Psoas muscle (tissue), 8 donors: Measurements from ENCODE around the gene EFS. TPM values are rescaled to one million over a fixed set of nuclear protein-coding genes. Genes with fewer than 3 reads are reported as not detected.

Experiments
- ATAC-seq, 4 donors: fragments of 200-7000 bp; cut with Tn5 transposase; one replicate each; pipeline ENCODE4 v1.9.1; 2020; ENCODE audit warnings: moderate library complexity in 3 of 4, mild to moderate bottlenecking in 2 of 4
- DNase-seq, 2 donors: peaks; one replicate each; pipeline ENCODE4 v3.0.0-alpha.2; 2020
- H3K27ac ChIP-seq: fragments of 200-600 bp; one replicate; pipeline ENCODE4 v1.8.0; 2022
- H3K27me3 ChIP-seq, 3 donors: fragments of 200-600 bp in 1 of 3; one replicate each; pipeline versions ENCODE4 v1.6.1 to v1.8.0; 2013 to 2022; ENCODE audit warnings: low read length in 2 of 3, mild to moderate bottlenecking in 2 of 3, moderate library complexity in 1 of 3; ENCODE audit not compliant: insufficient read depth in 3 of 3
- H3K36me3 ChIP-seq, 2 donors: fragments of 200-600 bp in 1 of 2; one replicate each; pipeline versions ENCODE4 v1.6.1 to v1.8.0; 2013 to 2022; ENCODE audit warnings: low read depth in 1 of 2, mild to moderate bottlenecking in 1 of 2, moderate library complexity in 1 of 2; ENCODE audit not compliant: insufficient read depth in 1 of 2
- H3K4me1 ChIP-seq: fragments of 200-600 bp; one replicate; pipeline ENCODE4 v1.8.0; 2022
- H3K4me3 ChIP-seq: fragments of 200-600 bp; one replicate; pipeline ENCODE4 v1.8.0; 2022; ENCODE audit warnings: mild to moderate bottlenecking
- H3K9me3 ChIP-seq: fragments of 200-600 bp; one replicate; pipeline ENCODE4 v1.8.0; 2022
- CTCF ChIP-seq: fragments of 200-600 bp; IDR thresholded peaks from one replicate; pipeline ENCODE4 v1.8.0; 2022; ENCODE audit warnings: antibody characterized with exemption
- WGBS, 3 donors: extraction: QIAGEN DNeasy Blood & Tissue Kit; methylation state at CpG; one replicate each; pipeline versions ENCODE4 v1.1.6 to v1.1.7; 2013; 5-methylcytosine and 5-hydroxymethylcytosine counted together
- intact Hi-C, 2 donors: fragments of 100-400 bp; cut with DNase I; formaldehyde crosslinking; loops; one replicate each; pipeline versions ENCODE4 v1.11.0 to v1.14.2; 2022
- polyA plus RNA-seq, 3 donors: library from polyadenylated mRNA; stranded (reverse); fragments of 200-250 nt; gene quantifications; one replicate each; pipeline ENCODE4 v1.2.3, GENCODE V29; 2013
- total RNA-seq, 4 donors: library from RNA; stranded (reverse); fragmentation: NEBNext Ultra II Directional in 2 of 4; extraction: Animal tissue kit (Norgen Biotek cat#: 25700) in 2 of 4; gene quantifications; one replicate each; pipeline versions ENCODE4 v1.2.1 to v1.2.4, GENCODE V29; 2021 to 2023
- donor health status: healthy with polysubstance abuse.
- donor health status: DM: no; HTN: no; CAD: no; lungs with moderate emphysema.
- donor health status: Bipolar disorder and iron deficiency.
- donor health status: healthy.
- donor health status: DM: yes; HTN: yes; CAD: no.
- donor health status: DM: no; HTN: no; CAD: no.
- donor health status: DM: no; HTN: no; CAD: no.
- donor health status: DM: yes; HTN: yes; CAD: no.

The EFS gene
- total and polyA plus RNA-seq, 7 donors, result 0.93 to 2.5 (median 1.1) TPM

- H3K4me1 ChIP-seq, result peaks cover 15% of the 10 kb centered on the region
- no peaks in the 10 kb centered on the region for H3K27me3 ChIP-seq
- no peak overlapping the region for H3K27ac ChIP-seq
- intact Hi-C loops, result loop anchor here (5.0 to 10.0 kb wide), 5 partner anchors 52 to 237 kb away; partner anchors contain the start of genes CMTM5 (in 1 of the 2), NGDN (in 1 of the 2), THTPA (in 1 of the 2) and ZFHX2 (in 1 of the 2)
- 68 to 78% (median 70%) methylated on average over 7 of the region's 7 CpGs for WGBS, 3 donors
- TF ChIP-seq CTCF, result no peak
- DNase-seq (no peak), ATAC-seq (no peak)
- H3K9me3 ChIP-seq, result no peaks in the 10 kb centered on the region
- peaks cover 5 to 38% of the 10 kb centered on the region in 2 donors for H3K36me3 ChIP-seq
- H3K4me3 ChIP-seq, result no peak overlapping the region
Observed at GRCh38 chr14:23324993-23325392, 40.0 kb downstream of the EFS start.

GRCh38 chr14:23324455-23324846, 40.5 kb downstream of the EFS start:
- intact Hi-C loops, result loop anchor here in 1 of 2 donors (5.0 to 10.0 kb wide), 2 partner anchors 143 to 230 kb away; partner anchors contain the start of genes NGDN, THTPA and ZFHX2
- Histone ChIP-seq H3K4me3 (no peak overlapping the region), H3K9me3 (no peaks in the 10 kb centered on the region), H3K27me3 (no peaks in the 10 kb centered on the region), H3K36me3 (peaks cover 5 to 38% of the 10 kb centered on the region in 2 donors), H3K27ac (no peak overlapping the region), H3K4me1 (peaks cover 15% of the 10 kb centered on the region)
- WGBS, 3 donors, result 65 to 84% (median 69%) methylated on average over 2 of the region's 2 CpGs
- ATAC-seq, result no peak
- no peak for TF ChIP-seq CTCF
- no peak for DNase-seq

GRCh38 chr14:23323838-23324454, 41.0 kb downstream of the EFS start:
- TF ChIP-seq CTCF, result no peak
- intact Hi-C loops, result loop anchor here in 1 of 2 donors (5.0 to 10.0 kb wide), 2 partner anchors 143 to 231 kb away; partner anchors contain the start of genes NGDN, THTPA and ZFHX2
- Histone ChIP-seq H3K4me3 (no peak overlapping the region), H3K27me3 (no peaks in the 10 kb centered on the region), H3K4me1 (peaks cover 15% of the 10 kb centered on the region), H3K9me3 (no peaks in the 10 kb centered on the region), H3K36me3 (peaks cover 5 to 38% of the 10 kb centered on the region in 2 donors), H3K27ac (no peak overlapping the region)
- ATAC-seq, result no peak
- 84 to 89% (median 84%) methylated on average over 18 of the region's 18 CpGs for WGBS, 3 donors
- DNase-seq, result no peak

GRCh38 chr14:23322568-23323517, 42.1 kb downstream of the EFS start:
- peak overlapping the region; percentile 98 for H3K4me3 ChIP-seq
- peaks cover 15% of the 10 kb centered on the region for H3K4me1 ChIP-seq
- intact Hi-C loops, result loop anchor here in 1 of 2 donors (5.0 to 10.0 kb wide), 2 partner anchors 144 to 232 kb away; partner anchors contain the start of genes NGDN, THTPA and ZFHX2
- WGBS, 3 donors, result 46 to 50% (median 48%) methylated on average over 10 of the region's 10 CpGs
- no peaks in the 10 kb centered on the region for H3K9me3 ChIP-seq
- no peak for DNase-seq
- TF ChIP-seq CTCF, result no peak
- ATAC-seq, result no peak
- peak overlapping the region; percentile 97 for H3K27ac ChIP-seq
- H3K36me3 ChIP-seq, result peaks cover 5 to 38% of the 10 kb centered on the region in 2 donors
- no peaks in the 10 kb centered on the region for H3K27me3 ChIP-seq
